CD8-positive, alpha-beta memory T cell (primary cell): Measurements from ENCODE around the gene DOK6. TPM values are rescaled to one million over a fixed set of nuclear protein-coding genes. Genes with fewer than 3 reads are reported as not detected.
"Not testable (repeated sequence)": the region's sequence is repeated elsewhere in the genome, so short reads cannot be mapped to it uniquely, and the experiment has no call there.

ENCODE experiments used
- CTCF ChIA-PET: fragments of 350-600 bp; sonication (Branson Sonifier 250); formaldehyde crosslinking; loops from one replicate; lab custom pipeline; 2021; ENCODE audit warnings: antibody characterized with exemption; lab: Charles Lee
- POLR2A ChIA-PET: fragments of 350-600 bp; sonication (Branson Sonifier 250); formaldehyde crosslinking; loops from one replicate; lab custom pipeline; 2021; ENCODE audit warnings: antibody characterized with exemption; lab: Charles Lee
- DNase-seq, 5 donors: peaks; one replicate each; pipeline versions ENCODE4 v3.0.0 to v3.0.0-alpha.2; 2020 to 2022; ENCODE audit warnings: mixed read lengths in 1 of 5
- H3K27ac ChIP-seq: one replicate; pipeline ENCODE4 v1.7.0; 2013; ENCODE audit warnings: low read depth, mild to moderate bottlenecking, low read length, moderate library complexity
- H3K27me3 ChIP-seq: 2 replicates; pipeline ENCODE4 v1.7.0; 2013; ENCODE audit warnings: low read length, mild to moderate bottlenecking; ENCODE audit not compliant: insufficient read depth, poor library complexity, severe bottlenecking
- H3K36me3 ChIP-seq: 2 replicates; pipeline ENCODE4 v1.7.0; 2013; ENCODE audit warnings: mild to moderate bottlenecking, low read length, moderate library complexity; ENCODE audit not compliant: insufficient read depth
- H3K4me1 ChIP-seq: 2 replicates; pipeline ENCODE4 v1.7.0; 2013; ENCODE audit warnings: mild to moderate bottlenecking, low read length, moderate library complexity; ENCODE audit not compliant: insufficient read depth
- H3K4me3 ChIP-seq: 2 replicates; pipeline ENCODE4 v1.7.0; 2013; ENCODE audit warnings: mild to moderate bottlenecking, low read length
- H3K9me3 ChIP-seq: 2 replicates; pipeline ENCODE4 v1.7.0; 2013; ENCODE audit warnings: mild to moderate bottlenecking, low read length
- H3K27ac Mint-ChIP-seq, 8 donors: one replicate each; pipeline ENCODE4 v1.8.0; 2020 to 2021; ENCODE audit warnings: mixed read lengths in 8 of 8, mild to moderate bottlenecking in 6 of 8, inconsistent platforms in 3 of 8, moderate library complexity in 3 of 8
- H3K27me3 Mint-ChIP-seq, 2 donors: one replicate each; pipeline ENCODE4 v1.8.0; 2020 to 2021; ENCODE audit warnings: mixed read lengths in 2 of 2, mild to moderate bottlenecking in 1 of 2, moderate library complexity in 1 of 2
- H3K36me3 Mint-ChIP-seq, 3 donors: one replicate each; pipeline ENCODE4 v1.8.0; 2020 to 2021; ENCODE audit warnings: mixed read lengths in 3 of 3, inconsistent platforms in 1 of 3, mild to moderate bottlenecking in 1 of 3
- H3K4me1 Mint-ChIP-seq, 3 donors: one replicate each; pipeline ENCODE4 v1.8.0; 2020 to 2021; ENCODE audit warnings: mixed read lengths in 3 of 3, inconsistent platforms in 1 of 3, mild to moderate bottlenecking in 1 of 3
- H3K4me3 Mint-ChIP-seq, 7 donors: one replicate each; pipeline ENCODE4 v1.8.0; 2020 to 2021; ENCODE audit warnings: mixed read lengths in 7 of 7, mild to moderate bottlenecking in 6 of 7, moderate library complexity in 4 of 7, inconsistent platforms in 2 of 7
- H3K9me3 Mint-ChIP-seq, 5 donors: one replicate each; pipeline ENCODE4 v1.8.0; 2020 to 2022; ENCODE audit warnings: mixed read lengths in 5 of 5, mild to moderate bottlenecking in 3 of 5, moderate library complexity in 2 of 5, inconsistent platforms in 1 of 5
- polyA plus RNA-seq: library from polyadenylated mRNA; unstranded; fragments of 300-500 nt; fragmentation: Illumina TruSeq; gene quantifications from one replicate; pipeline ENCODE4 v1.2.3, GENCODE V29; 2021
- total RNA-seq, 2 experiments: library from RNA; stranded (reverse); gene quantifications; one replicate each; pipeline ENCODE4 v1.2.3, GENCODE V29; 2021

DOK6 gene
- total and polyA plus RNA-seq, 3 experiments from 2014 or later, result 0.13 TPM; not detected in 2

DNA sequence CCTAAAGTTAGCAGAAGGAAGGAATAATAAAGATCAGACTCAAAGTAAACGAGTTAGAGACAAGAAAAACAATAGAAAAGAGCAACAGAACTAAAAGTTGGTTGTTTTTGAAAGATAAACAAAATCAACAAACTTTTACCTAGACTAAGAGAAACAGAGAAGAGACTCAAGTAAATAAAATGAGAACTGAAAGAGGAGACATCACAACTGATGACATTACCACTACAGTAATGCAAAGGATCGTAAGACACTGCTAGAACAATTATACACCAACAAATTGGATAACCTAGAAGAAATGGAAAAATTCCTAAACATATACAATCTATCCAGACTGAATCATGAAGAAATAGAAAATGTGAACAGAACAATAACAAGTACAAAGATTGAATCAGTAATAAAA is 407.7 kb downstream of the DOK6 start:
- CTCF ChIA-PET, result no interaction called here
- H3K4me1 ChIP-seq, result no peaks in the 10 kb centered on the region
- Mint-ChIP-seq H3K4me1 (peaks cover 2 to 10% (median 5%) of the 10 kb centered on the region in 3 donors), H3K4me3 (no peak overlapping the region), H3K36me3 (peaks cover 6 to 17% (median 13%) of the 10 kb centered on the region in 3 donors), H3K9me3 (no peaks in the 10 kb centered on the region), H3K27me3 (no peaks in the 10 kb centered on the region), H3K27ac (peak overlapping the region in 1 of 8 donors; percentile 3)
- no peak overlapping the region for H3K4me3 ChIP-seq
- H3K27me3 ChIP-seq, result no peaks in the 10 kb centered on the region
- H3K27ac ChIP-seq, result no peak overlapping the region
- H3K36me3 ChIP-seq, result no peaks in the 10 kb centered on the region
- POLR2A ChIA-PET, result no interaction called here
- H3K9me3 ChIP-seq, result no peaks in the 10 kb centered on the region
- DNase-seq, result no peak

DNA sequence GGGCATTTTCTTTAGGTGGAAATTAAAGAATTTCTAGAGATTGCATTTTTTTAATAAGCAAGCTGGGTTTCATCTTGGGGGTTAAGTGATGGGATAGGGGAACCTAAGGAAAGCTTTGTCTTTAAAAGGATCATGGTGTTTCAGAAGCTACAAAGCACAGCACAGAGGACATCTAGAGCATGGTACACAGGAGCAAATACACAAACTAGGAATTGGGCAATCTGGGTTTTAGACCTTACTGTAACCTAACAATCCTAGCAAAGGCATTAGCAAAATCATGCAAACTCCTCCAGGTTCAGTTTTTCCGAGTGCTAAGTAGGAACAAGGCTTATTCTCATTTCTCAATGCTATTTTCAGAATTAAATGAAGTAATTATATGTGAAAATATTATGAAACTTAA is 412.9 kb downstream of the DOK6 start:
- no peaks in the 10 kb centered on the region for H3K36me3 ChIP-seq
- H3K4me1 ChIP-seq, result no peaks in the 10 kb centered on the region
- Mint-ChIP-seq H3K4me3 (no peak overlapping the region), H3K9me3 (no peaks in the 10 kb centered on the region), H3K4me1 (peaks cover 0 to 10% (median 5%) of the 10 kb centered on the region in 3 donors), H3K36me3 (peaks cover 10 to 25% (median 21%) of the 10 kb centered on the region in 3 donors), H3K27me3 (no peaks in the 10 kb centered on the region), H3K27ac (no peak overlapping the region)
- no peak for DNase-seq
- ChIA-PET POLR2A (no interaction called here), CTCF (no interaction called here)
- H3K4me3 ChIP-seq, result no peak overlapping the region
- no peaks in the 10 kb centered on the region for H3K9me3 ChIP-seq
- no peaks in the 10 kb centered on the region for H3K27me3 ChIP-seq
- no peak overlapping the region for H3K27ac ChIP-seq

DNA sequence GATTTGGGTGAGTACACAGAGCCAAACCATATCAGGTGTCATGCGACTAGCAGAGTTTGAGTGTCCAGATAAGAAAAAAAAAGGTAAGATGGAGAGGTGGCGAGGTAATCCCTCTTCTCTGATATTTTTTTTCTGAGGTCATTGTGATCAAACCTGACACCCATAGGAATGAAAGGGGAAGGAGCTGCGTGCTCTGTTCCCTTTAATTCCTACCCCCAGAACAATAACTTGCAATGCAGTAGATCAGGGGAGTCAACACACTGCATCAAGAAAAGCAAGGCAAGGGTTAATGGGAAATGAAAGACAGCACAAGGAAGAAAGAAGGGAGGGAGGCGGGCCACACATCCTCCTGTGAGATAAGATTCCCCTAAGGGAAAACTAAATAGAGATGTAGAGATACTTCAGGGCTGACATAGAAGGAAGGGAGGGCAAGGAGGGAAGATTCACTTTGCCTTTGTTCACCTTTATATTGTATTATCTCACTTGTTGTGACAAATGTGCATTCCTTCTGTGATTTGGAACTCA is 414.2 kb downstream of the DOK6 start:
- Mint-ChIP-seq H3K27ac (no peak overlapping the region), H3K4me3 (no peak overlapping the region), H3K27me3 (no peaks in the 10 kb centered on the region), H3K9me3 (no peaks in the 10 kb centered on the region), H3K36me3 (peaks cover 10 to 27% (median 25%) of the 10 kb centered on the region in 3 donors), H3K4me1 (peaks cover 0 to 6% (median 5%) of the 10 kb centered on the region in 3 donors)
- Histone ChIP-seq H3K4me1 (no peaks in the 10 kb centered on the region), H3K9me3 (no peaks in the 10 kb centered on the region), H3K4me3 (no peak overlapping the region), H3K27me3 (no peaks in the 10 kb centered on the region), H3K36me3 (no peaks in the 10 kb centered on the region), H3K27ac (no peak overlapping the region)
- ChIA-PET POLR2A (no interaction called here), CTCF (no interaction called here)
- no peak for DNase-seq

DNA sequence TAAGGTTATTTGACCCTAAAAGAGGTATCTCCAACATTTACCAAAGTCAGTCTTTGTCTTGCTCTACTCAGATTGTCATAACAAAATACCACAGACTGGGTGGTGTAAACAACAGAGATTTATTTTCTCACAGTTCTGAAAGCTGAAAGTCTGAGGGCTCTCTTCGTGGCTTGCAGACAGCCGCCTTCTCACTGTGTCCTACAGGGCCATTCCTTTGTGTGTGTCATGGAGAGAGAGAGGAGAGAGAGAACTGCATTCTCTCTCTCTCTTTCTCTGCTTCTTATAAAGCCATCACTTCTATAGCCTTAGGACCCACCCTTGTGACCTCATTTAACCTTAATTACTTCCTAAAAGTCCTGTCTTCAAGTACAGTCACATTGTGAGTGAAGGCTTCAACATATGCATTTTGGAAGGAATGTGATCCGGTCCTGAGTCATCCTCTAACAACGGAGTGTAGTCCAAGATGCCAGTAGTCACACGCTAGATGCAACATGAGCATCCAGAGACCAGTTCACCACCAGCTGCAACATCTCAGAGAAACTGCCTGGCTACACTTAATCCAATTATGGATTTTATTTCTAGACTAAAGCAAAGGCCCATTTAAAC is 416.8 kb downstream of the DOK6 start:
- H3K27me3 ChIP-seq, result no peaks in the 10 kb centered on the region
- H3K4me3 ChIP-seq, result no peak overlapping the region
- DNase-seq, result no peak
- peaks cover 24 to 29% (median 24%) of the 10 kb centered on the region in 3 donors for H3K36me3 Mint-ChIP-seq
- no peaks in the 10 kb centered on the region for H3K36me3 ChIP-seq
- no peaks in the 10 kb centered on the region for H3K4me1 ChIP-seq
- ChIA-PET POLR2A (no interaction called here), CTCF (no interaction called here)
- H3K27me3 Mint-ChIP-seq, result no peaks in the 10 kb centered on the region
- H3K9me3 Mint-ChIP-seq, result no peaks in the 10 kb centered on the region
- no peak overlapping the region for H3K27ac Mint-ChIP-seq
- no peak overlapping the region for H3K4me3 Mint-ChIP-seq
- H3K27ac ChIP-seq, result no peak overlapping the region
- H3K4me1 Mint-ChIP-seq, result no peaks in the 10 kb centered on the region
- no peaks in the 10 kb centered on the region for H3K9me3 ChIP-seq

DNA sequence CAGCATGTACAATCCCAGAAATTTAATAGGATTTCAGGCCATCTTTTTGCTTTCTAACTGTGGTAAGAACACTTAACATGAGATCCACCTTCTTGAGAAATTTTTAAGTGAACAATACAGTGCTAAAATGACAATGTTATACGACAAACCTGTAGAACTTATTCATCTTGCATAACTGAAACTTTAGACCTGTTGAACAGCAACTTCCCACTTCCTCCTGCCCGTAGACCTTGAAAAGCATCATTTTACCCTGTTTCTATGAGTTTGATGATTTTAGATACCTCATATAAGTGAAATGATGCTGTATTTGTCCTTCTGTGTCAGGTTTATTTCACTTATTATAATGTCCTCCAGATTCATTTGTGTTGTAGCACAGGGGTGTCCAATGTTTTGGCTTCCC is 418.8 kb downstream of the DOK6 start:
- Histone ChIP-seq H3K27ac (no peak overlapping the region), H3K9me3 (no peaks in the 10 kb centered on the region), H3K4me3 (no peak overlapping the region), H3K4me1 (no peaks in the 10 kb centered on the region), H3K36me3 (no peaks in the 10 kb centered on the region), H3K27me3 (no peaks in the 10 kb centered on the region)
- Mint-ChIP-seq H3K36me3 (peaks cover 20 to 28% (median 23%) of the 10 kb centered on the region in 3 donors), H3K4me1 (no peaks in the 10 kb centered on the region), H3K4me3 (no peak overlapping the region), H3K27me3 (no peaks in the 10 kb centered on the region), H3K27ac (no peak overlapping the region), H3K9me3 (no peaks in the 10 kb centered on the region)
- ChIA-PET POLR2A (no interaction called here), CTCF (no interaction called here)
- DNase-seq, result no peak

DNA sequence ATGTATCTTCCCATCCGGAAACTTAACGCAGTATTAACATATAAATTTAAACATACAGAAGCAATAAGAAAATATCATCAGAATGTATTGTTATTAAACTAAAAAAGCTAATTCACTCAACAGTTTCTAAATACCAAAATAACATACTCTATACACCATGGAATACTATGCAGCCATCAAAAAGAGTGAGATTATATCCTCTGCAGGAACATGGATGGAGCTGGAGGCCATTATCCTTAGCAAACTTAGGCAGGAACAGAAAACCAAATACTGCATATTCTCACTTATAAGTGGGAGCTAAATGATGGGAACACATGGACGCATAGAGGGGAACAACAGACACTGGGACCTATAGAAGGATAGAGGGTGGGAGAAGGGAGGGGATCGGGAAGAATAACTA is 419.9 kb downstream of the DOK6 start:
- no peak for DNase-seq
- ChIA-PET CTCF (no interaction called here), POLR2A (no interaction called here)
- Histone ChIP-seq H3K4me3 (no peak overlapping the region), H3K36me3 (no peaks in the 10 kb centered on the region), H3K9me3 (no peaks in the 10 kb centered on the region), H3K4me1 (no peaks in the 10 kb centered on the region), H3K27ac (no peak overlapping the region), H3K27me3 (no peaks in the 10 kb centered on the region)
- Mint-ChIP-seq H3K36me3 (peaks cover 20 to 24% (median 22%) of the 10 kb centered on the region in 3 donors), H3K9me3 (no peaks in the 10 kb centered on the region), H3K4me3 (no peak overlapping the region), H3K4me1 (no peaks in the 10 kb centered on the region), H3K27me3 (no peaks in the 10 kb centered on the region), H3K27ac (peak overlapping the region in 1 of 8 donors; percentile 48)

DNA sequence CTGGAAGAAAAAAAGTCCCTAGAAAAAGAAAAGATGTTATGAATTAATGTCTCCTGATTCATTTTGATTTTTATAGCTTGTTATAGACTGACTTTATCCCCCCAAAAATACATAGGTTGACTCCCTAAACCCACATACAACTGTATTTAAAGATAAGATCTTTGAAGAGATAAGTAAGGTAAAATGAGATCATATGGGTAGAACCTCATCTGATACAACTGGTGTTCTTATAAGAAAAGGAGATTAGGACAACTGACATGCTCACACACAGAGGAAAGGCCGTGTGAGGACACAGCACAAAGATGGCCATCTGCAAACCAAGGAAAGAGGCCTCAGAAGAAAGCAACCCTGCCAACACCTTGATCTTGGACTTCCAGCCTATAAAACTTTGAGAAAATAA is 429.5 kb downstream of the DOK6 start:
- no peaks in the 10 kb centered on the region for H3K27me3 ChIP-seq
- POLR2A ChIA-PET, result no interaction called here
- H3K36me3 Mint-ChIP-seq, result peaks cover 0 to 35% (median 28%) of the 10 kb centered on the region in 3 donors

DNA sequence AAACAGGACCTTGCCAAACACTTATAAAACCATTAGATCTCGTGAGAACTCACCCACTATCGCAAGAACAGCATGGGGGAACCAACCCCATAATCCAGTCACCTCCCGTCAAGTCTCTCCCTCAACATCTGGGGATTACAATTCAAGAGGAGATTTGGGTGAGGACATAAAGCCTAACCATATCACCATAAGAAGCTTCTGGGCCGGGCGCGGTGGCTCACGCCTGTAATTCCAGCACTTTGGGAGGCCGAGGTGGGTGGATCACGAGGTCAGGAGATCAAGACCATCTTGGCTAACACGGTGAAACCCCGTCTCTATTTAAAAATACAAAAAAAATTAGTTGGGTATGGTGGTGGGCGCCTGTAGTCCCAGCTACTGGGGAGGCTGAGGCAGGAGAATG is 434.3 kb downstream of the DOK6 start:
- H3K4me3 ChIP-seq, H3K4me1 ChIP-seq, H3K27ac ChIP-seq, H3K4me1 Mint-ChIP-seq, H3K27me3 ChIP-seq, H3K36me3 ChIP-seq, POLR2A ChIA-PET, H3K9me3 ChIP-seq, CTCF ChIA-PET, H3K9me3 Mint-ChIP-seq, H3K4me3 Mint-ChIP-seq, H3K27me3 Mint-ChIP-seq, DNase-seq: not testable (repeated sequence)
- H3K27ac Mint-ChIP-seq, result peak overlapping the region in 1 of 8 donors; percentile 56
- H3K36me3 Mint-ChIP-seq, result peaks cover 3 to 36% (median 35%) of the 10 kb centered on the region in 3 donors

More for the DNA sequence above, 429.5 kb downstream of the DOK6 start:
- Mint-ChIP-seq H3K27me3 (peaks cover 0 to 2% of the 10 kb centered on the region in 2 donors), H3K27ac (no peak overlapping the region), H3K9me3 (peaks cover 0 to 2% (median 0%) of the 10 kb centered on the region in 5 donors), H3K4me3 (no peak overlapping the region), H3K4me1 (no peaks in the 10 kb centered on the region)
- H3K4me3 ChIP-seq, result no peak overlapping the region
- no peak for DNase-seq
- H3K9me3 ChIP-seq, result no peaks in the 10 kb centered on the region
- no peaks in the 10 kb centered on the region for H3K36me3 ChIP-seq
- no peaks in the 10 kb centered on the region for H3K4me1 ChIP-seq
- no peak overlapping the region for H3K27ac ChIP-seq
- CTCF ChIA-PET, result interaction anchor here (0.9 kb wide), 1 partner anchor 10 kb away, joined by 3 read pairs; no protein-coding TSS in a partner anchor
